Caki2 (cell line): ENCODE results near the gene FAM222A. TPM values are rescaled to one million over a fixed set of nuclear protein-coding genes. Genes with fewer than 3 reads are reported as not detected.

ENCODE experiments used
- DNase-seq: peaks from one replicate; pipeline ENCODE4 v3.0.0-alpha.2; 2015; ENCODE audit warnings: low read depth
- in situ Hi-C: cut with HindIII; loops from 2 replicates; pipeline ENCODE4 v1.10.0; 2016; ENCODE audit warnings: low sequenced_read_pairs, low pct_unique_long_range_greater_than_20kb, mixed read lengths
- total RNA-seq: library from RNA; depleted of rRNA; stranded (reverse); fragments of >200 nt; shearing (Covaris generic); gene quantifications from 2 replicates; pipeline ENCODE4 v1.2.3, GENCODE V29; 2014; ENCODE audit warnings: low replicate concordance; rRNA removed

The FAM222A gene
- total RNA-seq, 1 experiment from 2014 or later: 0.41 TPM

- in situ Hi-C loops: no loop called here
- DNase-seq: no peak
These were observed 104.1 kb downstream of the FAM222A start for GRCh38 chr12:109817627-109818231.

GRCh38 chr12:109818253-109818652, 104.6 kb downstream of the FAM222A start:
- DNase-seq: no peak
- in situ Hi-C loops: no loop called here

- DNase-seq: no peak
- in situ Hi-C loops: no loop called here
These were observed 105.4 kb downstream of the FAM222A start for GRCh38 chr12:109818905-109819500.

Other genes with a start within 250 kb of the FAM222A start
- gene KCTD10, start 236.5 kb upstream of the FAM222A start, total RNA-seq: 38.5 and 66.7 TPM in 2 replicates
- 13.0 and 22.8 TPM in 2 replicates for gene UBE3B, start 236.2 kb upstream of the FAM222A start, total RNA-seq
- 49.2 and 54.4 TPM in 2 replicates for gene MMAB, start 140.3 kb upstream of the FAM222A start, total RNA-seq
- 12.5 and 31.5 TPM in 2 replicates for gene MVK, start 140.0 kb upstream of the FAM222A start, total RNA-seq
- not detected in 2 replicates for gene TRPV4, start 119.6 kb downstream of the FAM222A start, total RNA-seq
- 24.2 and 25.0 TPM in 2 replicates for gene GLTP, start 166.7 kb downstream of the FAM222A start, total RNA-seq
- 2.0 and 5.2 TPM in 2 replicates for gene TCHP, start 186.4 kb downstream of the FAM222A start, total RNA-seq